ENCODE results near the gene HNRNPAB.
"Not testable (repeated sequence)": the region's sequence is repeated elsewhere in the genome, so short reads cannot be mapped to it uniquely, and the experiment has no call there.

Gene HNRNPAB

GRCh38 chr5:178193251-178193809 lies 11.0 kb upstream of the HNRNPAB start:
- Histone ChIP-seq H3K9ac (no peak overlapping the region), H3K4me3 (ENCODE audit: low read depth, low read length) (no peak overlapping the region), H3K27ac (no peak overlapping the region), H2AFZ (no peak overlapping the region), H3K27me3 (ENCODE audit: control insufficient read depth, insufficient read depth, low read length) (no peaks in the 10 kb centered on the region), H3K79me2 (no peaks in the 10 kb centered on the region), H3K9me3 (ENCODE audit: control insufficient read depth, low read length) (no peaks in the 10 kb centered on the region), H3K36me3 (ENCODE audit: control insufficient read depth, insufficient read depth, low read length) (no peaks in the 10 kb centered on the region), H3K4me1 (peaks cover 2% of the 10 kb centered on the region), H3K4me2 (ENCODE audit: low read length) (no peak overlapping the region)
- TF ChIP-seq CTCF (IDR thresholded peaks at IDR 0.05), result no peak

GRCh38 chr5:178194026-178194425 lies 10.3 kb upstream of the HNRNPAB start:
- Histone ChIP-seq H3K4me1 (peaks cover 2% of the 10 kb centered on the region), H2AFZ (no peak overlapping the region), H3K9me3 (ENCODE audit: control insufficient read depth, low read length) (no peaks in the 10 kb centered on the region), H3K4me3 (ENCODE audit: low read depth, low read length) (no peak overlapping the region), H3K36me3 (ENCODE audit: control insufficient read depth, insufficient read depth, low read length) (no peaks in the 10 kb centered on the region), H3K27ac (no peak overlapping the region), H3K27me3 (ENCODE audit: control insufficient read depth, insufficient read depth, low read length) (no peaks in the 10 kb centered on the region), H3K79me2 (no peaks in the 10 kb centered on the region), H3K9ac (no peak overlapping the region), H3K4me2 (ENCODE audit: low read length) (no peak overlapping the region)
- no peak for TF ChIP-seq CTCF (IDR thresholded peaks at IDR 0.05)

GRCh38 chr5:178196281-178196812 lies 8.0 kb upstream of the HNRNPAB start:
- Histone ChIP-seq H3K4me3 (ENCODE audit: low read depth, low read length) (no peak overlapping the region), H3K27ac (peak overlapping the region; percentile 4), H3K9ac (no peak overlapping the region), H3K27me3 (ENCODE audit: control insufficient read depth, insufficient read depth, low read length) (no peaks in the 10 kb centered on the region), H3K4me2 (ENCODE audit: low read length) (no peak overlapping the region), H3K4me1 (peaks cover 2% of the 10 kb centered on the region), H2AFZ (peak overlapping the region; percentile 74), H3K79me2 (no peaks in the 10 kb centered on the region), H3K9me3 (ENCODE audit: control insufficient read depth, low read length) (no peaks in the 10 kb centered on the region), H3K36me3 (ENCODE audit: control insufficient read depth, insufficient read depth, low read length) (no peaks in the 10 kb centered on the region)
- no peak for TF ChIP-seq CTCF (IDR thresholded peaks at IDR 0.05)

- peak; percentile 27 for TF ChIP-seq CTCF (IDR thresholded peaks at IDR 0.05)
- Histone ChIP-seq H3K9ac (no peak overlapping the region), H3K27me3 (ENCODE audit: control insufficient read depth, insufficient read depth, low read length) (no peaks in the 10 kb centered on the region), H3K4me3 (ENCODE audit: low read depth, low read length) (no peak overlapping the region), H3K4me2 (ENCODE audit: low read length) (no peak overlapping the region), H2AFZ (no peak overlapping the region), H3K27ac (no peak overlapping the region), H3K79me2 (no peaks in the 10 kb centered on the region), H3K9me3 (ENCODE audit: control insufficient read depth, low read length) (no peaks in the 10 kb centered on the region), H3K4me1 (peaks cover 2% of the 10 kb centered on the region), H3K36me3 (ENCODE audit: control insufficient read depth, insufficient read depth, low read length) (no peaks in the 10 kb centered on the region)
Observed at GRCh38 chr5:178196986-178197385, 7.3 kb upstream of the HNRNPAB start.

- not testable (repeated sequence) for H3K27me3 ChIP-seq (ENCODE audit: control insufficient read depth, insufficient read depth, low read length); H3K27ac ChIP-seq; H3K4me2 ChIP-seq (ENCODE audit: low read length); H2AFZ ChIP-seq; H3K4me3 ChIP-seq (ENCODE audit: low read depth, low read length); H3K9me3 ChIP-seq (ENCODE audit: control insufficient read depth, low read length); H3K4me1 ChIP-seq; H3K36me3 ChIP-seq (ENCODE audit: control insufficient read depth, insufficient read depth, low read length); H3K79me2 ChIP-seq; H3K9ac ChIP-seq
Observed at GRCh38 chr5:178198151-178198550, 6.2 kb upstream of the HNRNPAB start.
